Measurements from ENCODE around the gene MAP1A. TPM values are rescaled to one million over a fixed set of nuclear protein-coding genes. Genes with fewer than 3 reads are reported as not detected.
A peak's percentile ranks its signal among the peaks of the same experiment; 100 is the strongest.

Gene MAP1A
- total and polyA plus RNA-seq, 2 of the 13 experiments (the other 11 are each of a cell fraction or from before 2014, with no cell fraction given) = 0.01 to 0.07 TPM

DNA sequence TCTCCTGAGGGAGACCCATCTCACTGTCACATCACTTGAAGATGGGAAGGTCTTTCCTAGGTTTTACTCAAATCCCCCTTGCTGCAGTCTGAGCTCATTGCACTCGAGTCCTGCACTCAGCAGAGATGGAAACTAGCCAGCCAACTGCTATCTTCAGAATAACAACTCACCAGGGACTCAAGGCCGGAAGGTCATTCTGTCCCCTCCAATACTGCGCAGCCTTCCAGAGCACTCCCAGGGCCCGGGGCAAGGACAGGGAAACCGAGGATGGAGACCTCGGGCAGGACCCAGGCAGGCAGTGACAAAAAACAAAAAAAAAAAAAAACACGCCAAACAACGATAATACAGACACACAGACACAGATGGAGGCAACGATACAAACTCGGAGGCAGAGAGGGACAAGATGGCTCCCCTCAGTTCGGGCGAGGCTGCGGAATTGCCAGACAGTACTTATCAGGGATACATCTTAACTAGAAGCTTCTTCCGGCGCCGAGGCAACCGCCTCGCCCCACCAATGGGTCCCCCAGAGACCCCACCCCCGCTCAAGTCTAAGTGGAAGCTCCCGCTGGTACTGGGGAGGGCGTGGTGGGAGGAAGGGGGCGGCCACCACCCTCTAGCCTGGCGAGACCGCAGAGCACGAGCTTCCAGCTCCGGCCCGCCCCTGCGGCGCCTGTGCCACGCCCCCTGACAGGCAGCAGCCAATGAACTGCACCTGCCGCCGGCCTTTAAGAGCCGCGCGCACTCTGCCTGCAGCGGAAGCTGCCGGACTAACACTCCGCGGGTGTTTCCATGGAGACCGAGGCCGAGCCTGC is 7.0 kb upstream of the MAP1A start (continued):
- TF ChIP-seq, protein P1, sequence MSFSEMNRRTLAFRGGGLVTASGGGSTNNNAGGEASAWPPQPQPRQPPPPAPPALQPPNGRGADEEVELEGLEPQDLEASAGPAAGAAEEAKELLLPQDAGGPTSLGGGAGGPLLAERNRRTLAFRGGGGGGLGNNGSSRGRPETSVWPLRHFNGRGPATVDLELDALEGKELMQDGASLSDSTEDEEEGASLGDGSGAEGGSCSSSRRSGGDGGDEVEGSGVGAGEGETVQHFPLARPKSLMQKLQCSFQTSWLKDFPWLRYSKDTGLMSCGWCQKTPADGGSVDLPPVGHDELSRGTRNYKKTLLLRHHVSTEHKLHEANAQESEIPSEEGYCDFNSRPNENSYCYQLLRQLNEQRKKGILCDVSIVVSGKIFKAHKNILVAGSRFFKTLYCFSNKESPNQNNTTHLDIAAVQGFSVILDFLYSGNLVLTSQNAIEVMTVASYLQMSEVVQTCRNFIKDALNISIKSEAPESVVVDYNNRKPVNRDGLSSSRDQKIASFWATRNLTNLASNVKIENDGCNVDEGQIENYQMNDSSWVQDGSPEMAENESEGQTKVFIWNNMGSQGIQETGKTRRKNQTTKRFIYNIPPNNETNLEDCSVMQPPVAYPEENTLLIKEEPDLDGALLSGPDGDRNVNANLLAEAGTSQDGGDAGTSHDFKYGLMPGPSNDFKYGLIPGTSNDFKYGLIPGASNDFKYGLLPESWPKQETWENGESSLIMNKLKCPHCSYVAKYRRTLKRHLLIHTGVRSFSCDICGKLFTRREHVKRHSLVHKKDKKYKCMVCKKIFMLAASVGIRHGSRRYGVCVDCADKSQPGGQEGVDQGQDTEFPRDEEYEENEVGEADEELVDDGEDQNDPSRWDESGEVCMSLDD (CRISPR knock-in tag; IDR thresholded peaks at IDR 0.05; ENCODE audit: borderline replicate concordance) = no peak
- peak; percentile 96 for TF ChIP-seq SAP130 (CRISPR knock-in tag; IDR thresholded peaks at IDR 0.05; ENCODE audit: low read depth)
- TF ChIP-seq, protein P2, sequence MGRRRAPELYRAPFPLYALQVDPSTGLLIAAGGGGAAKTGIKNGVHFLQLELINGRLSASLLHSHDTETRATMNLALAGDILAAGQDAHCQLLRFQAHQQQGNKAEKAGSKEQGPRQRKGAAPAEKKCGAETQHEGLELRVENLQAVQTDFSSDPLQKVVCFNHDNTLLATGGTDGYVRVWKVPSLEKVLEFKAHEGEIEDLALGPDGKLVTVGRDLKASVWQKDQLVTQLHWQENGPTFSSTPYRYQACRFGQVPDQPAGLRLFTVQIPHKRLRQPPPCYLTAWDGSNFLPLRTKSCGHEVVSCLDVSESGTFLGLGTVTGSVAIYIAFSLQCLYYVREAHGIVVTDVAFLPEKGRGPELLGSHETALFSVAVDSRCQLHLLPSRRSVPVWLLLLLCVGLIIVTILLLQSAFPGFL (CRISPR knock-in tag; IDR thresholded peaks at IDR 0.05) = no peak
- peak; percentile 42 for TF ChIP-seq GABPA (IDR thresholded peaks at IDR 0.05; ENCODE audit: low read depth, low read length)
- TF ChIP-seq GABPA (CRISPR knock-in tag; IDR thresholded peaks at IDR 0.05; ENCODE audit: low read depth) = peak; percentile 77
- TF ChIP-seq, protein P3, sequence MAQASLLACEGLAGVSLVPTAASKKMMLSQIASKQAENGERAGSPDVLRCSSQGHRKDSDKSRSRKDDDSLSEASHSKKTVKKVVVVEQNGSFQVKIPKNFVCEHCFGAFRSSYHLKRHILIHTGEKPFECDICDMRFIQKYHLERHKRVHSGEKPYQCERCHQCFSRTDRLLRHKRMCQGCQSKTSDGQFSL (CRISPR knock-in tag; IDR thresholded peaks at IDR 0.05) = no peak
- TF ChIP-seq, protein P4, sequence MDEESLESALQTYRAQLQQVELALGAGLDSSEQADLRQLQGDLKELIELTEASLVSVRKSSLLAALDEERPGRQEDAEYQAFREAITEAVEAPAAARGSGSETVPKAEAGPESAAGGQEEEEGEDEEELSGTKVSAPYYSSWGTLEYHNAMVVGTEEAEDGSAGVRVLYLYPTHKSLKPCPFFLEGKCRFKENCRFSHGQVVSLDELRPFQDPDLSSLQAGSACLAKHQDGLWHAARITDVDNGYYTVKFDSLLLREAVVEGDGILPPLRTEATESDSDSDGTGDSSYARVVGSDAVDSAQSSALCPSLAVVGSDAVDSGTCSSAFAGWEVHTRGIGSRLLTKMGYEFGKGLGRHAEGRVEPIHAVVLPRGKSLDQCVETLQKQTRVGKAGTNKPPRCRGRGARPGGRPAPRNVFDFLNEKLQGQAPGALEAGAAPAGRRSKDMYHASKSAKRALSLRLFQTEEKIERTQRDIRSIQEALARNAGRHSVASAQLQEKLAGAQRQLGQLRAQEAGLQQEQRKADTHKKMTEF (CRISPR knock-in tag; IDR thresholded peaks at IDR 0.05) = peak; percentile 58; the same call in 1 of the 2 replicates
- no peak for TF ChIP-seq KDM4B (CRISPR knock-in tag; IDR thresholded peaks at IDR 0.05)
- no peak for TF ChIP-seq ISX (CRISPR knock-in tag; conservative IDR thresholded peaks at IDR 0.05)
- TF ChIP-seq ZNF777 (CRISPR knock-in tag; IDR thresholded peaks at IDR 0.05) = no peak
- TF ChIP-seq ZNF776 (CRISPR knock-in tag; IDR thresholded peaks at IDR 0.05) = no peak
- TF ChIP-seq MLLT10 (CRISPR knock-in tag; IDR thresholded peaks at IDR 0.05) = no peak
- no peak for TF ChIP-seq SETDB1 (CRISPR knock-in tag; IDR thresholded peaks at IDR 0.05; ENCODE audit: borderline replicate concordance)
- TF ChIP-seq XRCC5 (optimal IDR thresholded peaks at IDR 0.05; ENCODE audit: low read length) = peak; percentile 24
- no peak for TF ChIP-seq ZNF577 (CRISPR knock-in tag; IDR thresholded peaks at IDR 0.05; ENCODE audit: borderline replicate concordance, low read depth)
- TF ChIP-seq ZNF781 (CRISPR knock-in tag; IDR thresholded peaks at IDR 0.05; ENCODE audit: borderline replicate concordance, not compliant biosample characterization) = no peak
- peak; percentile 98; the same call in 1 of the 2 replicates for TF ChIP-seq RFX3 (CRISPR knock-in tag; IDR thresholded peaks at IDR 0.05)
- no peak for TF ChIP-seq CAMTA2 (CRISPR knock-in tag; IDR thresholded peaks at IDR 0.05; ENCODE audit: borderline replicate concordance)
- TF ChIP-seq NR1H2 (CRISPR knock-in tag; IDR thresholded peaks at IDR 0.05; ENCODE audit: borderline replicate concordance, low read depth) = no peak
- no peak for TF ChIP-seq ZSCAN22 (CRISPR knock-in tag; IDR thresholded peaks at IDR 0.05)
- TF ChIP-seq PHF21A (CRISPR knock-in tag; IDR thresholded peaks at IDR 0.05) = no peak
- TF ChIP-seq, protein P5, sequence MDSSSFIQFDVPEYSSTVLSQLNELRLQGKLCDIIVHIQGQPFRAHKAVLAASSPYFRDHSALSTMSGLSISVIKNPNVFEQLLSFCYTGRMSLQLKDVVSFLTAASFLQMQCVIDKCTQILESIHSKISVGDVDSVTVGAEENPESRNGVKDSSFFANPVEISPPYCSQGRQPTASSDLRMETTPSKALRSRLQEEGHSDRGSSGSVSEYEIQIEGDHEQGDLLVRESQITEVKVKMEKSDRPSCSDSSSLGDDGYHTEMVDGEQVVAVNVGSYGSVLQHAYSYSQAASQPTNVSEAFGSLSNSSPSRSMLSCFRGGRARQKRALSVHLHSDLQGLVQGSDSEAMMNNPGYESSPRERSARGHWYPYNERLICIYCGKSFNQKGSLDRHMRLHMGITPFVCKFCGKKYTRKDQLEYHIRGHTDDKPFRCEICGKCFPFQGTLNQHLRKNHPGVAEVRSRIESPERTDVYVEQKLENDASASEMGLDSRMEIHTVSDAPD (CRISPR knock-in tag; IDR thresholded peaks at IDR 0.05) = no peak

All from HepG2 (cell line).